Transverse colon (tissue), 4 donors: ENCODE measurements around the gene APMAP. TPM values are rescaled to one million over a fixed set of nuclear protein-coding genes. Genes with fewer than 3 reads are reported as not detected.

ENCODE experiments used
- DNase-seq: peaks from one replicate; pipeline ENCODE4 v3.0.0-alpha.2; 2019
- H3K27ac ChIP-seq, 4 donors: fragments of 200-600 bp; sonication (generic); 2 replicates each; pipeline ENCODE4 v1.5.1; 2016 to 2018; ENCODE audit warnings: inconsistent platforms in 4 of 4
- H3K27me3 ChIP-seq: fragments of 200-600 bp; sonication (generic); 2 replicates; pipeline ENCODE4 v1.5.1; 2017; ENCODE audit warnings: inconsistent platforms
- H3K36me3 ChIP-seq, 4 donors: fragments of 200-600 bp; sonication (generic); 2 replicates each; pipeline ENCODE4 v1.5.1; 2017 to 2019; ENCODE audit warnings: inconsistent platforms in 4 of 4
- H3K4me1 ChIP-seq, 4 donors: fragments of 200-600 bp; sonication (generic); 2 replicates each; pipeline ENCODE4 v1.5.1; 2017 to 2020; ENCODE audit warnings: inconsistent platforms in 4 of 4
- H3K4me3 ChIP-seq, 4 donors: fragments of 200-600 bp; sonication (generic); 1 replicate in 1 of 4; 2 replicates in 3 of 4; pipeline versions ENCODE4 v1.5.1 to v1.6.1; 2017 to 2019; ENCODE audit warnings: inconsistent platforms in 4 of 4
- H3K9me3 ChIP-seq, 2 donors: fragments of 200-600 bp; sonication (generic); 2 replicates each; pipeline ENCODE4 v1.5.1; 2017 to 2019; ENCODE audit warnings: inconsistent platforms in 2 of 2
- CTCF ChIP-seq, 5 experiments: fragments of 200-600 bp in 3 of 5; fragments of 450-650 bp in 2 of 5; sonication (generic) in 3 of 5; IDR thresholded peaks; 1 replicate in 2 of 5; 2 replicates in 3 of 5; pipeline ENCODE4 v1.5.1; 2016 to 2017; ENCODE audit warnings: antibody characterized with exemption in 5 of 5, inconsistent platforms in 3 of 5, mild to moderate bottlenecking in 2 of 5, moderate library complexity in 1 of 5
- EP300 ChIP-seq: sonication (generic); formaldehyde crosslinking; IDR thresholded peaks from one replicate; pipeline ENCODE4 v1.6.1; 2017; ENCODE audit warnings: antibody characterized with exemption, low read depth
- POLR2A ChIP-seq: fragments of 450-650 bp; IDR thresholded peaks from one replicate; pipeline ENCODE4 v1.6.1; 2016; ENCODE audit warnings: antibody characterized with exemption, mild to moderate bottlenecking, moderate library complexity
- POLR2AphosphoS5 ChIP-seq, 3 donors: sonication (generic); formaldehyde crosslinking; IDR thresholded peaks; one replicate each; pipeline ENCODE4 v1.6.1; 2016; ENCODE audit warnings: antibody characterized with exemption in 3 of 3
- WGBS, 2 donors: methylation state at CpG; one replicate each; pipeline ENCODE4 v1.1.5; 2018; ENCODE audit warnings: low coverage in 1 of 2; 5-methylcytosine and 5-hydroxymethylcytosine counted together
- in situ Hi-C, 4 donors: fragments of 200-750 bp; cut with MboI; loops; one replicate each; pipeline versions ENCODE4 v1.15.0 to v1.15.1; 2017; ENCODE audit warnings: low sequenced_read_pairs in 3 of 4, low pct_ligation_motif_present in 1 of 4, low pct_unique_long_range_greater_than_20kb in 1 of 4
- intact Hi-C: fragments of 100-400 bp; cut with DNase I; formaldehyde crosslinking; loops from one replicate; pipeline ENCODE4 v1.15.1; 2023; ENCODE audit warnings: low total_unique reads
- total RNA-seq, 4 donors: library from RNA; depleted of rRNA; stranded (reverse); fragments of >200 nt; gene quantifications; one replicate each; pipeline ENCODE4 v1.1.0, GENCODE V29; 2016

The APMAP gene
- total RNA-seq, 4 donors from 2014 or later = 14.9 to 88.6 (median 50.2) TPM

DNA sequence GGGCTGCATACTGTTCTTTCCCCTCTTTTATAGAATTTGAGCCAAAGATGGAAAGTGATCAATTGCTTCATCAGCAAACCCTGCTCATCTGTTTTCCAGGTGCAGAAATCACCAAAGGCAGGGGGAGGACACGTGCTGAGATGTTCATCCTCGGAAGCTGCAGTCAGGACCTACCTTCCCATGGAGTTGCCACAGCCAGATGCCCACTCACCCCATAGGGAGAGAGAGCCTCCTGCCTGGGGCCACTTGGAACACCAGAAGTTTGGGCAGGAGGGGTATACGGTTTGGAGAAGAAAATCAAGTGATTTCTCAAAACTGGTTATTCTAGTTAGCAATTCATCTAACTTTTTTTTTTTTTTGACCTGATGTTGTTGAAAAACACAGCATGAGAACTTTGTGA, 48.8 kb downstream of the APMAP start:
- H3K4me1 ChIP-seq = no peaks in the 10 kb centered on the region
- H3K36me3 ChIP-seq = no peaks in the 10 kb centered on the region
- H3K9me3 ChIP-seq = peaks cover 0 to 7% of the 10 kb centered on the region in 2 donors
- no peak overlapping the region for H3K4me3 ChIP-seq
- 33 to 78% methylated on average over 1 to 3 of the region's 3 CpGs for whole genome bisulfite sequencing, 2 donors
- TF ChIP-seq EP300 (no peak), POLR2AphosphoS5 (IDR thresholded peaks at IDR 0.05) (no peak), CTCF (IDR thresholded peaks at IDR 0.05) (no peak), POLR2A (no peak)
- H3K27me3 ChIP-seq = no peaks in the 10 kb centered on the region
- H3K27ac ChIP-seq = no peak overlapping the region
- in situ Hi-C loops (no loop called here), intact Hi-C loops (no loop called here)
- DNase-seq = no peak

- no peak overlapping the region for H3K4me3 ChIP-seq
- no peaks in the 10 kb centered on the region for H3K27me3 ChIP-seq
- no peaks in the 10 kb centered on the region for H3K36me3 ChIP-seq
- DNase-seq = no peak
- WGBS, 2 donors = 100% methylated on average over 1 of the region's 4 CpGs; no CpG with 5 or more reads in 1 of the 2 donors
- H3K27ac ChIP-seq = no peak overlapping the region
- in situ Hi-C loops (no loop called here), intact Hi-C loops (no loop called here)
- H3K9me3 ChIP-seq = peaks cover 0 to 7% of the 10 kb centered on the region in 2 donors
- H3K4me1 ChIP-seq = no peaks in the 10 kb centered on the region
- TF ChIP-seq POLR2AphosphoS5 (IDR thresholded peaks at IDR 0.05) = no peak
- no peak for TF ChIP-seq POLR2A
- no peak for TF ChIP-seq EP300
- TF ChIP-seq CTCF (IDR thresholded peaks at IDR 0.05) = no peak
Observed at GRCh38 chr20:24943196-24943595, 49.4 kb downstream of the APMAP start.

GRCh38 chr20:24942679-24943078, 49.9 kb downstream of the APMAP start:
- no peak for DNase-seq
- intact Hi-C loops (no loop called here), in situ Hi-C loops (no loop called here)
- Histone ChIP-seq H3K4me3 (no peak overlapping the region), H3K36me3 (no peaks in the 10 kb centered on the region), H3K9me3 (peaks cover 0 to 7% of the 10 kb centered on the region in 2 donors), H3K27ac (no peak overlapping the region), H3K4me1 (no peaks in the 10 kb centered on the region), H3K27me3 (no peaks in the 10 kb centered on the region)
- TF ChIP-seq EP300 (no peak), POLR2A (no peak), CTCF (IDR thresholded peaks at IDR 0.05) (no peak), POLR2AphosphoS5 (IDR thresholded peaks at IDR 0.05) (no peak)
- 76% methylated on average over 6 of the region's 6 CpGs; no CpG with 5 or more reads in 1 of the 2 donors for WGBS, 2 donors

DNA sequence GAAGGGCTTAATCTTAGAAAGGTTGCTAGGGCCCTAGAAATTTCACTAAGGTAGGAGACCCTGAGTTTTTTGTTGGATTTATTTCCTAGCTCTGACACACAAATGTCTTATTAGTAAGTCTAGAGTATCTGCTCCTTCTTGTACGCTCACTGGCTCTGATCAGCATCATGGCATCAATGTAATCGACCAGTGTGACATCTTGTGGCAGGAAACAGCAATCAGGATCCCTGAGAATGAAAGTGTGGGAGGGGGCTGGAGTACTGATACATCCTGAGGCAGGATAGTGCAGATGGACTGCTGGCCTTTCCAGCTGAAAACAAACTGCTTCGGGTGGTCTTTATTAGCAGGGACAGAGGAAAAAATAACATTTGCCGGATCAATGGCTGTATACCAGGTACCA, 53.5 kb downstream of the APMAP start:
- H3K9me3 ChIP-seq = no peaks in the 10 kb centered on the region
- TF ChIP-seq POLR2AphosphoS5 (IDR thresholded peaks at IDR 0.05) (no peak), CTCF (IDR thresholded peaks at IDR 0.05) (no peak), EP300 (no peak), POLR2A (no peak)
- no peaks in the 10 kb centered on the region for H3K4me1 ChIP-seq
- in situ Hi-C loops = no loop called here
- intact Hi-C loops = no loop called here
- no peaks in the 10 kb centered on the region for H3K36me3 ChIP-seq
- H3K27me3 ChIP-seq = no peaks in the 10 kb centered on the region
- no peak overlapping the region for H3K4me3 ChIP-seq
- no peak overlapping the region for H3K27ac ChIP-seq
- WGBS, 2 donors = 88 to 100% methylated on average over 1 to 4 of the region's 4 CpGs
- DNase-seq = no peak
